ENCODE results near the gene SLC27A1. TPM values are rescaled to one million over a fixed set of nuclear protein-coding genes. Genes with fewer than 3 reads are reported as not detected.

The SLC27A1 gene
- total RNA-seq (2014; rRNA removed; shearing (Covaris generic)): 8.9 and 9.1 TPM in 2 replicates
- 10.9 and 12.3 TPM in 2 replicates for polyA plus RNA-seq (2015; cell fraction: cytosol; rRNA removed)
- polyA plus RNA-seq (2015; cell fraction: nucleus; rRNA removed): 27.3 and 29.3 TPM in 2 replicates

- peak; percentile 99 for DNase-seq (ENCODE audit: low read depth)
These were observed at the start of gene SLC27A1 for GRCh38 chr19:17470068-17470841. Gene SLC27A1, plus strand, starts transcription at chr19:17470524. Its CDS starts 17 bp downstream, at chr19:17470541.

- no peak for DNase-seq (ENCODE audit: low read depth)
These were observed 48.4 kb upstream of the SLC27A1 start for GRCh38 chr19:17421942-17422341.

- no peak for DNase-seq (ENCODE audit: low read depth)
These were observed 46.7 kb upstream of the SLC27A1 start for GRCh38 chr19:17423429-17424208.

- no peak for DNase-seq (ENCODE audit: low read depth)
These were observed 45.5 kb upstream of the SLC27A1 start for GRCh38 chr19:17424743-17425365.

- no peak for DNase-seq (ENCODE audit: low read depth)
These were observed 40.6 kb upstream of the SLC27A1 start for GRCh38 chr19:17429641-17430113.

GRCh38 chr19:17431417-17431816 is 38.9 kb upstream of the SLC27A1 start:
- DNase-seq (ENCODE audit: low read depth): no peak

GRCh38 chr19:17435218-17435617 is 35.1 kb upstream of the SLC27A1 start:
- DNase-seq (ENCODE audit: low read depth): no peak

GRCh38 chr19:17436094-17436873 is 34.0 kb upstream of the SLC27A1 start:
- DNase-seq (ENCODE audit: low read depth): no peak

GRCh38 chr19:17436874-17437267 is 33.5 kb upstream of the SLC27A1 start:
- no peak for DNase-seq (ENCODE audit: low read depth)

- no peak for DNase-seq (ENCODE audit: low read depth)
These were observed 28.9 kb upstream of the SLC27A1 start for GRCh38 chr19:17441241-17442021.

- DNase-seq (ENCODE audit: low read depth): no peak
These were observed 24.7 kb upstream of the SLC27A1 start for GRCh38 chr19:17445526-17446165.

- no peak for DNase-seq (ENCODE audit: low read depth)
These were observed 22.6 kb upstream of the SLC27A1 start for GRCh38 chr19:17447704-17448130.

- no peak for DNase-seq (ENCODE audit: low read depth)
These were observed 22.0 kb upstream of the SLC27A1 start, which contains the start of gene TMEM221 for GRCh38 chr19:17448131-17448967. Gene TMEM221, minus strand, starts transcription at chr19:17448668. Its CDS starts 206 bp downstream, at chr19:17448462.

GRCh38 chr19:17450264-17451075 is 19.9 kb upstream of the SLC27A1 start:
- peak; percentile 47 for DNase-seq (ENCODE audit: low read depth)

- DNase-seq (ENCODE audit: low read depth): no peak
These were observed 18.5 kb upstream of the SLC27A1 start for GRCh38 chr19:17451820-17452219.

GRCh38 chr19:17454576-17455071 is 15.7 kb upstream of the SLC27A1 start:
- no peak for DNase-seq (ENCODE audit: low read depth)
